ENCODE measurements around the gene HYOU1.

GRCh38 chr11:119067371-119068222 lies 10.6 kb upstream of the HYOU1 start, which contains the start of gene VPS11:
- no peak for TF ChIP-seq CTCF (conservative IDR thresholded peaks at IDR 0.05; ENCODE audit: low read depth in 2 of 2)
- TF ChIP-seq EZH2 (IDR thresholded peaks at IDR 0.05; ENCODE audit: low read depth, unreplicated experiment): no peak
- peak; percentile 69 for TF ChIP-seq POLR2AphosphoS5 (IDR thresholded peaks at IDR 0.05; ENCODE audit: low read depth)
